Mesothelial cell of epicardium (in vitro differentiated cells): ENCODE data around the gene ZNF184. TPM values are rescaled to one million over a fixed set of nuclear protein-coding genes. Genes with fewer than 3 reads are reported as not detected.

Experiments used
- DNase-seq, 2 experiments: peaks; one replicate each; pipeline ENCODE4 v3.0.0; 2021; ENCODE audit warnings: low spot score in 2 of 2; ENCODE audit not compliant: unreplicated experiment in 2 of 2
- H3K27ac Mint-ChIP-seq: 2 replicates; pipeline ENCODE4 v1.8.0; 2021; ENCODE audit warnings: mixed read lengths
- H3K27me3 Mint-ChIP-seq: 2 replicates; pipeline ENCODE4 v1.8.0; 2021; ENCODE audit warnings: low read depth, mixed read lengths
- H3K36me3 Mint-ChIP-seq: 2 replicates; pipeline ENCODE4 v1.8.0; 2021; ENCODE audit warnings: mixed read lengths
- H3K4me1 Mint-ChIP-seq: 2 replicates; pipeline ENCODE4 v1.8.0; 2021; ENCODE audit warnings: mixed read lengths
- H3K4me3 Mint-ChIP-seq: 2 replicates; pipeline ENCODE4 v1.8.0; 2021; ENCODE audit warnings: mild to moderate bottlenecking, moderate library complexity, mixed read lengths
- H3K9me3 Mint-ChIP-seq: 2 replicates; pipeline ENCODE4 v1.8.0; 2021; ENCODE audit warnings: mixed read lengths
- CTCF ChIP-seq: fragments of 200-600 bp; sonication (generic); IDR thresholded peaks from one replicate; pipeline ENCODE4 v1.5.0; 2021; ENCODE audit warnings: antibody characterized with exemption; ENCODE audit not compliant: unreplicated experiment
- total RNA-seq: library from RNA; stranded (reverse); gene quantifications from 3 replicates; pipeline ENCODE4 v1.2.1, GENCODE V29; 2021

Gene ZNF184
- total RNA-seq, 1 donor from 2014 or later: 14.3 TPM

DNA sequence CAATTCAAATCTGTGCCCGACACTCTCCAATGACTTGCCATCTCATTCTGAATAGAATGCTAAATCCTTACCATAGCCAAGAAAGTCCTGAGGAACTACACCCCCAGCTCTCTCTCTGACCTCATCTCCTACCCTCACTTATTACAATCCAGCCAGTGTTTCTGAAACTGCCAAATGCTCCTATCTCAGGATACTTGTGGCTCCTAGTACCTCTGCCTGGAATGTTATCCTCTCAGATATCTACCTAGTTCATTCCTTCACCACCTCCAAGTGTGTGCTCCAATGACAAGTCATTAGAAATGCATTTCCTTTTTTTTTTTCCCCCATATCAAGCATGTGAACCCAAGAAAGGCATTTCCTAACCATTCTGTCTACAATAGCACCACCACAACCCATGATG is 24.4 kb downstream of the ZNF184 start:
- H3K4me3 Mint-ChIP-seq: no peak overlapping the region
- peaks cover 65% of the 10 kb centered on the region for H3K36me3 Mint-ChIP-seq
- no peak for DNase-seq
- H3K9me3 Mint-ChIP-seq: peaks cover 55% of the 10 kb centered on the region
- no peaks in the 10 kb centered on the region for H3K27me3 Mint-ChIP-seq
- H3K27ac Mint-ChIP-seq: no peak overlapping the region
- TF ChIP-seq CTCF: no peak
- H3K4me1 Mint-ChIP-seq: no peaks in the 10 kb centered on the region

GRCh38 chr6:27442932-27443331 is 30.0 kb downstream of the ZNF184 start:
- no peak overlapping the region for H3K27ac Mint-ChIP-seq
- H3K36me3 Mint-ChIP-seq: peaks cover 22% of the 10 kb centered on the region
- H3K4me1 Mint-ChIP-seq: no peaks in the 10 kb centered on the region
- TF ChIP-seq CTCF: no peak
- DNase-seq: no peak
- peaks cover 34% of the 10 kb centered on the region for H3K9me3 Mint-ChIP-seq
- H3K4me3 Mint-ChIP-seq: no peak overlapping the region
- H3K27me3 Mint-ChIP-seq: no peaks in the 10 kb centered on the region

GRCh38 chr6:27441001-27441400 is 31.9 kb downstream of the ZNF184 start:
- H3K27ac Mint-ChIP-seq: no peak overlapping the region
- no peaks in the 10 kb centered on the region for H3K4me1 Mint-ChIP-seq
- H3K36me3 Mint-ChIP-seq: peaks cover 15% of the 10 kb centered on the region
- H3K9me3 Mint-ChIP-seq: peaks cover 31% of the 10 kb centered on the region
- no peak for DNase-seq
- H3K27me3 Mint-ChIP-seq: no peaks in the 10 kb centered on the region
- no peak for TF ChIP-seq CTCF
- H3K4me3 Mint-ChIP-seq: no peak overlapping the region

- Mint-ChIP-seq H3K9me3 (peaks cover 45% of the 10 kb centered on the region), H3K27me3 (no peaks in the 10 kb centered on the region), H3K27ac (no peak overlapping the region), H3K4me1 (no peaks in the 10 kb centered on the region), H3K36me3 (peaks cover 10% of the 10 kb centered on the region), H3K4me3 (no peak overlapping the region)
- DNase-seq: no peak
- no peak for TF ChIP-seq CTCF
These were observed 33.5 kb downstream of the ZNF184 start for GRCh38 chr6:27439371-27439770.

DNA sequence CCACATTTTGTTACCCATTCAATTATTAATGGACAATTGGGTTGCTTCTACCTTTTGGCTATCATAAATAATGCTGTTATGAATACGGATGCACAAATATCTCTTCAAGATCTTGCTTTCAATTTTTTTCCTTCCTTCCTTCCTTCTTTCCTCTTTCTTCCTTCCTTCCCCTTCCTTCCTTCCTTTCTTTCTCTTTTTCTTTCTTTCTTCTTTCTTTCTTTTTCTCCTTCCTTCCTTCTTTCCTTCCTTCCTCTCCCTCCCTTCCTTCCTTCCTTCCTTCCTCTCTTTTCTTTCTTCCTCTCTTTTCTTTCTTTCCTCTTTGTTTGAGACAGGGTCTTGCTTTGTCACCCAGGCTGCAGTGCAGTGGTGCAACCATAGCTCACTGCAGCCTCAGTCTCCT is 39.2 kb downstream of the ZNF184 start:
- peaks cover 2% of the 10 kb centered on the region for H3K36me3 Mint-ChIP-seq
- TF ChIP-seq CTCF: no peak
- DNase-seq: no peak
- no peaks in the 10 kb centered on the region for H3K4me1 Mint-ChIP-seq
- H3K27ac Mint-ChIP-seq: no peak overlapping the region
- no peak overlapping the region for H3K4me3 Mint-ChIP-seq
- H3K27me3 Mint-ChIP-seq: peaks cover 3% of the 10 kb centered on the region
- H3K9me3 Mint-ChIP-seq: peaks cover 42% of the 10 kb centered on the region

DNA sequence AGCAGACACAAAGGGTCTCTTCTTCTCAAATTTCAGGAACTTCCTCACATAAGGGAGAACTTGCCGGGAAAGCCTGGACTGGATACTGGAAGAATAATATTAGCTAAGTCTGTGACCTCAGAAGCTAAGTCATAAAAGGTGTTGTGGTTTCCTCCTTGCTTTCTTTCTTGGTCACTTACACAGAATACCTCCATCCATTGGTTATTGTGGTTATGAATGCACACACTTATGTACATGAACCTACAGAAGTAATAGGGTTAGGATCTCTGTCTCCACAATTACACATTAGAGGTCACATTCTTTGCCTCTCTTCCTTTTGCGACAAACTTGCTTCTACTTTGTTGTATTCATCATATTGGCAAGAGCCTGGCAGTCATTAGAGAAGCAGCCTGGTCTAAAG is 43.9 kb downstream of the ZNF184 start:
- H3K4me1 Mint-ChIP-seq: no peaks in the 10 kb centered on the region
- H3K36me3 Mint-ChIP-seq: no peaks in the 10 kb centered on the region
- DNase-seq: no peak
- no peak for TF ChIP-seq CTCF
- peaks cover 3% of the 10 kb centered on the region for H3K27me3 Mint-ChIP-seq
- no peak overlapping the region for H3K4me3 Mint-ChIP-seq
- H3K27ac Mint-ChIP-seq: no peak overlapping the region
- H3K9me3 Mint-ChIP-seq: peaks cover 21% of the 10 kb centered on the region
